GM20000 (cell line): Measurements from ENCODE around the gene ANKRD18A.

Experiments
- DNase-seq: peaks from one replicate; pipeline ENCODE4 v3.0.0; 2012; ENCODE audit warnings: low spot score
- CTCF ChIP-seq: IDR thresholded peaks from 2 replicates; pipeline ENCODE4 v1.5.1; 2012; ENCODE audit warnings: mild to moderate bottlenecking, control low read depth; ENCODE audit errors: extremely low read depth, missing control alignments

Gene ANKRD18A

GRCh38 chr9:38652044-38652443 lies 31.6 kb upstream of the ANKRD18A start:
- no peak for TF ChIP-seq CTCF
- DNase-seq: no peak

GRCh38 chr9:38651400-38652042 lies 31.1 kb upstream of the ANKRD18A start:
- TF ChIP-seq CTCF: no peak
- DNase-seq: no peak

GRCh38 chr9:38650564-38650963 lies 30.2 kb upstream of the ANKRD18A start:
- no peak for TF ChIP-seq CTCF
- DNase-seq: no peak

GRCh38 chr9:38649731-38650363 lies 29.5 kb upstream of the ANKRD18A start:
- TF ChIP-seq CTCF: no peak
- no peak for DNase-seq

GRCh38 chr9:38644601-38645000 lies 24.2 kb upstream of the ANKRD18A start:
- no peak for DNase-seq
- no peak for TF ChIP-seq CTCF

GRCh38 chr9:38643815-38644173 lies 23.4 kb upstream of the ANKRD18A start:
- TF ChIP-seq CTCF: no peak
- no peak for DNase-seq

- TF ChIP-seq CTCF: no peak
- DNase-seq: no peak
Measured at GRCh38 chr9:38642951-38643814, 22.8 kb upstream of the ANKRD18A start.
